Nephron (organoid): ENCODE data around the gene TOR3A.

Source experiments
- H3K27ac Mint-ChIP-seq, 3 experiments: 2 replicates each; pipeline ENCODE4 v1.8.0; 2020; ENCODE audit warnings: mixed read lengths in 3 of 3, mild to moderate bottlenecking in 2 of 3, moderate library complexity in 1 of 3
- H3K27me3 Mint-ChIP-seq: 2 replicates; pipeline ENCODE4 v1.8.0; 2021; ENCODE audit warnings: low read depth, mild to moderate bottlenecking, moderate library complexity, mixed read lengths
- H3K36me3 Mint-ChIP-seq: 2 replicates; pipeline ENCODE4 v1.8.0; 2020; ENCODE audit warnings: low read depth, mixed read lengths
- H3K4me1 Mint-ChIP-seq: 2 replicates; pipeline ENCODE4 v1.8.0; 2020; ENCODE audit warnings: mixed read lengths
- H3K4me3 Mint-ChIP-seq, 3 experiments: 2 replicates each; pipeline ENCODE4 v1.8.0; 2020; ENCODE audit warnings: mild to moderate bottlenecking in 3 of 3, mixed read lengths in 3 of 3, moderate library complexity in 2 of 3
- H3K9me3 Mint-ChIP-seq: 2 replicates; pipeline ENCODE4 v1.8.0; 2020; ENCODE audit warnings: mixed read lengths
- CTCF ChIP-seq, 3 experiments: fragments of 200-600 bp; sonication (generic); IDR thresholded peaks; one replicate each; pipeline ENCODE4 v1.5.0; 2021; ENCODE audit warnings: antibody characterized with exemption in 3 of 3; ENCODE audit not compliant: unreplicated experiment in 3 of 3

The TOR3A gene

GRCh38 chr1:179105393-179105792, 23.5 kb downstream of the TOR3A start:
- no peaks in the 10 kb centered on the region for H3K4me1 Mint-ChIP-seq
- H3K27me3 Mint-ChIP-seq: no peaks in the 10 kb centered on the region
- H3K27ac Mint-ChIP-seq: no peak overlapping the region
- H3K4me3 Mint-ChIP-seq: no peak overlapping the region
- no peaks in the 10 kb centered on the region for H3K9me3 Mint-ChIP-seq
- peak; percentile 27 to 34 (median 32) for TF ChIP-seq CTCF (IDR thresholded peaks at IDR 0.05; ENCODE audit: unreplicated experiment in 3 of 3)
- H3K36me3 Mint-ChIP-seq: peaks cover 45% of the 10 kb centered on the region

GRCh38 chr1:179107706-179108629, 26.1 kb downstream of the TOR3A start:
- Mint-ChIP-seq H3K36me3 (peaks cover 39% of the 10 kb centered on the region), H3K4me1 (no peaks in the 10 kb centered on the region), H3K27ac (no peak overlapping the region), H3K4me3 (no peak overlapping the region), H3K9me3 (no peaks in the 10 kb centered on the region), H3K27me3 (no peaks in the 10 kb centered on the region)
- TF ChIP-seq CTCF (IDR thresholded peaks at IDR 0.05; ENCODE audit: unreplicated experiment in 3 of 3): no peak

GRCh38 chr1:179108644-179109043, 26.8 kb downstream of the TOR3A start:
- no peak overlapping the region for H3K4me3 Mint-ChIP-seq
- H3K27ac Mint-ChIP-seq: no peak overlapping the region
- H3K4me1 Mint-ChIP-seq: no peaks in the 10 kb centered on the region
- H3K27me3 Mint-ChIP-seq: no peaks in the 10 kb centered on the region
- no peak for TF ChIP-seq CTCF (IDR thresholded peaks at IDR 0.05; ENCODE audit: unreplicated experiment in 3 of 3)
- peaks cover 43% of the 10 kb centered on the region for H3K36me3 Mint-ChIP-seq
- H3K9me3 Mint-ChIP-seq: no peaks in the 10 kb centered on the region

GRCh38 chr1:179115181-179115580, 33.3 kb downstream of the TOR3A start:
- Mint-ChIP-seq H3K27me3 (no peaks in the 10 kb centered on the region), H3K4me3 (no peak overlapping the region), H3K36me3 (peaks cover 53% of the 10 kb centered on the region), H3K27ac (no peak overlapping the region), H3K4me1 (no peaks in the 10 kb centered on the region), H3K9me3 (no peaks in the 10 kb centered on the region)
- no peak for TF ChIP-seq CTCF (IDR thresholded peaks at IDR 0.05; ENCODE audit: unreplicated experiment in 3 of 3)

GRCh38 chr1:179119513-179119912, 37.6 kb downstream of the TOR3A start:
- no peak overlapping the region for H3K4me3 Mint-ChIP-seq
- no peaks in the 10 kb centered on the region for H3K27me3 Mint-ChIP-seq
- H3K36me3 Mint-ChIP-seq: peaks cover 41% of the 10 kb centered on the region
- H3K9me3 Mint-ChIP-seq: no peaks in the 10 kb centered on the region
- TF ChIP-seq CTCF (IDR thresholded peaks at IDR 0.05; ENCODE audit: unreplicated experiment in 3 of 3): no peak
- H3K4me1 Mint-ChIP-seq: peaks cover 6% of the 10 kb centered on the region
- no peak overlapping the region for H3K27ac Mint-ChIP-seq

- TF ChIP-seq CTCF (IDR thresholded peaks at IDR 0.05; ENCODE audit: unreplicated experiment in 3 of 3): no peak
- Mint-ChIP-seq H3K36me3 (peaks cover 37% of the 10 kb centered on the region), H3K4me3 (no peak overlapping the region), H3K9me3 (no peaks in the 10 kb centered on the region), H3K27me3 (no peaks in the 10 kb centered on the region), H3K4me1 (peaks cover 6% of the 10 kb centered on the region), H3K27ac (peak overlapping the region; percentile 25 to 86 (median 80))
Measured at GRCh38 chr1:179120736-179121135, 38.9 kb downstream of the TOR3A start.
